Measurements from ENCODE around the gene LIN37.

LIN37 gene

GRCh38 chr19:35736913-35737886 is 11.2 kb upstream of the LIN37 start:
- no peak for DNase-seq

DNA sequence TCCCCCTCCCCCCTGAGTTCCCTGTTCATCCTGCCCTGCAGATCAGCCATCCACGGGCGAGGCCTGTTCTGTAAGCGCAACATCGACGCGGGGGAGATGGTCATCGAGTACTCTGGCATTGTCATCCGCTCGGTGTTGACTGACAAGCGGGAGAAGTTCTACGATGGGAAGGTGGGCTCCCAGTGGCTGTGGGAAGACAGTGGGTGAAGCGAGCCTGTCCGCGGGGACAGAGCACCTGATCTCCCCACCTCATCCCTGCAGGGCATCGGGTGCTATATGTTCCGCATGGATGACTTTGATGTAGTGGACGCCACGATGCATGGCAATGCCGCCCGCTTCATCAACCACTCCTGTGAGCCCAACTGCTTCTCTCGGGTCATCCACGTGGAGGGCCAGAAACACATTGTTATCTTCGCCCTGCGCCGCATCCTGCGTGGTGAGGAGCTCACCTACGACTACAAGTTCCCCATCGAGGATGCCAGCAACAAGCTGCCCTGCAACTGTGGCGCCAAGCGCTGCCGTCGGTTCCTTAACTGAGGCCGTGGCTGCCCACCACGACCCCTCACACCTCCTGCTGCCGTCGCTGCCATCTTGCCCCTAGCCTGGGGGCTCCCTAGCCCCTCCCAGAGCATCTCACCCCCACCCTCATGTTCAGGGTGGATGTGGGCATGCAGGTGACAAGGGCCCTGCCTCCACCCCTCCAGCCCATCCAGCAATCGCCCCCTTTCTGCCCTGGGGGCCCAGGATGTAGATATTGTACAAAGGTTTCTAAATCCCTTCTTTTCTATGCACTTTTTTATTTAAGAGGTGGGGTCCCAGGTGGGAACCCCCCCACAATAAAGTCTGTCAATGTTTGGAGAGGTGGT is 10.1 kb upstream of the LIN37 start:
- no peak for DNase-seq

DNA sequence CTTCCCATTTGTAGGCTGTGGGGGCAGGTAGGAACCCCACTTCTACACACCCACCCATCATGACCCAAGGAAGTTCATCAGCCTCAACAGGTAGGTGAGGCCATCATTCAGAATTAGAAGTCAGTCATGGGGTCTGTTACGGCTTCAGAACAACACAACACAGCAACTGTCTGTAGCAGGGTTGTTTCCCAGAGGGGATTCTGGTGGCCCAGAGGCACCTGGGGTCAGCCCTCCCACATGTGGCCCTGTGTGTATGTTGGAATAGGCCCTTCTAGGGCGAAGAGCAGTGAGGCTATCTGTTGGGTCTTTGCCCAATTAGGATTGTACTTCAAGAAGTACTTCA is 9.5 kb upstream of the LIN37 start:
- DNase-seq: no peak

DNA sequence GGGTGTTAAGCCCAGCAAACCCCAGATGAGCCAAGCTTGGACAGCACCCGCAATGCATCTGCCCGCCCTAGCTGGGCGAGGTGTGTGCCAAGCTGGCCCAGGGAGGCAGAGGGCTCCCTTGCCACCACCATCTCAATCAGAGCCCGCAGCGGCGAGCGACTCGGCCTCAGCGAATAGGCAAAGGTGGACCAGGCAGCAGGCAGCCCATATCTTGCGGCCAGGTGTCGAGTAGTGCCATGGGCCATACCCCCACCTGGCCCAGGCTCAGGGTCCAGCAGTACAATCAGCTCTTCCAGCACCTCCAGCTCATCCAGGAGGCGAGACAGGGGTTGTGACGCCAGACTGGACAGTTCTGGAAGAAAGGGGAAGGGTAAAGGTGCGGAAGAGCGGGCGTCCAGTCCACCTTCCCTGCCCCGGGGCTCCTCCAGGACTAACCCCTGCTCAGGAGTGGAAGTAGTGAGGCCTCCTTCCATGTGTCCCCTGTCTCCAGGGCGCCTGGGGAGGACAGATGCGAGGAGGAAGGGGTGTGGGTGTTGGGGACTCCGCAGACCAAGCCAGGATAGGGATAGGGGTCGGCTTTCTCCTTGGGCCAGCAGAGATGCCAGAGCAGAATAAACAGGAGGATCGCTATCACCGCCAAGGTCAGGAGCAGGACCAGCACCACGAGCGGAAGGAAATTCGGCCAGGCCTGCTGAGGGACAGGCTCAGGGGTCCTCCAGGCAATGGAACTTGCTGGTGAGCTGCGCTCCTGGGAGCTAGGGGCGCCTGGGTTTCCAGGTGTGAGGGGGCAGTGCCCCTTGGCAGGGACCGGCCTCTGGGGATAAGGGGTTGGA is 8.9 kb upstream of the LIN37 start:
- DNase-seq: no peak

GRCh38 chr19:35740108-35740422 is 8.3 kb upstream of the LIN37 start:
- DNase-seq: no peak

GRCh38 chr19:35740423-35741202 is 7.8 kb upstream of the LIN37 start:
- peak; percentile 91 for DNase-seq

DNA sequence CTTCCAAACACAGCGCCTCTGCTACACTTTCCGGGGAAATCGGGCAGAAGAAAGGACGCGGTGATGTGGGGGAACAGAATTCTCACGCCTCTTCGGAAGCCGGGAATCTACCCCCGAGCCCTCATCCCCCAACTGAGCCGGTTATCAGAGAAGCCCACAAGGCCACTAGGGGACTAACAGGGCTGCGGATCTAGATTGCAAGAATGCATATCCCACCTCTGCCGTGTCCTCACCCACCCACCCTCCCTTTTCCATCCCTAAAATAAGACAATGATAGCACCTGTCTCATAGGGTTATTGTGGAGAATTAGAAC is 7.2 kb upstream of the LIN37 start:
- DNase-seq: no peak

DNA sequence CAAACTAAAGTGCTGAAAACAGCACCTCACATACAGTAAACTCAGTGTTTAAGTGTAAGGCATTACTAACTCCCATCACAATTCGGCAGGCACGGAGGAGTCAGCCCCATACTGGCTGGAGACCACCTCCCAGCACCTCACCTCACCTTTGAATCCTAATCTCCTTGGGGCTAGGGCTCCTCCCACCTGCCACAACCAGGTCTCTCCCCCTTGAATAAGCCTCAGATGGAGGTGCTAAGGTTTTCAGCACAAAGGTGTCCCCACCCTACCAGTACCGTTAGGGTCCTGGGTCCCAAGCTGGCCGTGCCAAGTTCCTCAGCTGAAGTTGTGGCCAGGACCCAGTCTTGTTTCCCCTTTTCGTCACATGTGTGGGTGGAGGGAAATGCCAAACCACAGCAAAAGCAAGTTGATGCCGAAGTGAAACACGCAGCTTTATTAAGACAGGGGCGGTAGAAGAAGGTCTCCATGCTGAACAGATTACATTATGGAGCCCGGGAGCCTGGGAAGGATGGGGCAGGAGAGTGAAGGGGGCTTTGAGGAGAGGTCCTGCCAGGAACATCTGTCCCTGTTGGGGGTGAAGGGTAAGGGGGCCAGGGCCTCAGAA is 6.2 kb upstream of the LIN37 start, which contains the start of gene IGFLR1:
Gene IGFLR1 (minus strand): TSS at position 332 of the 604 bp plus-strand sequence. CDS start 1,272 bp downstream, outside the sequence.
- peak; percentile 75 for DNase-seq

DNA sequence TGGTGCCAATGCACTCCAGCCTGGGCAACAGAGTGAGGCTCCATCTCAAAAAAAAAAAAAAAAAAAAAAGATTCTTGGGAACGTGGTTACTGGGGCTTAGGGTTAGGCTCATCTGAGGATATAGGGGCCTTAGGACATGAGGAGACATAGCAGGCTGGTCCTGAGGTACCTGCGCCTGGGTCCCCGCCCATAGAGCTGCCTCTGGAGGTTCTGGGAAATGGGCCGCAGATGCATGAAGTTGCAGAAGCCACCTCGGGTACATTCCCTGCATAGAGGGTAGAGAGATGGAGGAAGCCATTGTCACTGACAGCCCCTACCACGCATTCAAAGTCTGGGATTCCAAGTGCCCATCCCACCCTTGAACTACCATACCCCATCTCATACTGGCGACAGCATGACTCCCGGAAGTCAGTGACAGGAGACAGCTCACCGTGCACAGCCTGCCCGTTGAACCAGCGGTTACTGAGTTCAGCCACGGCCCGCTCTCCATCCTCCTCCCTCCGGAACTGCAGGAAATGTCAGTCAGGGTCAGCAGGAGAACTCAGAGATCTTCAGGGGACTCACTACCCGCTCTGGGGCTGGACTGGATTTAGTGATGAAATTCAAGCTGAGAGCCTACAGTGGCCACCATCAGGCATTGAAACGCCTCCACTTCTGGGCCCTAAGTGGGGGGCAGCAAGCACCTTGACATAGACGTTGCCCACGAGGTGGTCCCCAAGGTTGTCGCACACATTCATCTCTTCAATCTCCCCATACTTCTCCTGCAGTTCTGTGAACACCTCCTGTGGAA is 4.5 kb upstream of the LIN37 start:
- DNase-seq: no peak

- DNase-seq: peak; percentile 94
Observed at GRCh38 chr19:35744430-35745327, 3.7 kb upstream of the LIN37 start.

GRCh38 chr19:35745328-35746086 is 2.9 kb upstream of the LIN37 start, which contains the start of the genes PSENEN and U2AF1L4:
TSS of gene PSENEN (plus strand) at chr19:35745651. CDS start at chr19:35745931, 280 bp downstream.
TSS of gene U2AF1L4 (minus strand) at chr19:35745418. CDS start at chr19:35745391, 27 bp downstream.
- peak; percentile 99 for DNase-seq

- DNase-seq: no peak
Observed at GRCh38 chr19:35746087-35746462, 2.3 kb upstream of the LIN37 start.

DNA sequence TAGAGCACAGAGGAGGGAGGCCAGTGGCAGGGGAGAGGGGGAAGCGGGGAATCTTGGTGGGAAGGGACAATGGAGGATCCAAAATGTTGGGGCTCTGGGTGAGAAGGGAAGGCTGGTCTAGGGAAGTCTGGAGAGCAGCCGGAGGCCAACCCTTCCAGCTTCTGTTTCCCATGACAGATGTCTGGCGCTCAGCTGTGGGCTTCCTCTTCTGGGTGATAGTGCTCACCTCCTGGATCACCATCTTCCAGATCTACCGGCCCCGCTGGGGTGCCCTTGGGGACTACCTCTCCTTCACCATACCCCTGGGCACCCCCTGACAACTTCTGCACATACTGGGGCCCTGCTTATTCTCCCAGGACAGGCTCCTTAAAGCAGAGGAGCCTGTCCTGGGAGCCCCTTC is 1.8 kb upstream of the LIN37 start:
- no peak for DNase-seq

DNA sequence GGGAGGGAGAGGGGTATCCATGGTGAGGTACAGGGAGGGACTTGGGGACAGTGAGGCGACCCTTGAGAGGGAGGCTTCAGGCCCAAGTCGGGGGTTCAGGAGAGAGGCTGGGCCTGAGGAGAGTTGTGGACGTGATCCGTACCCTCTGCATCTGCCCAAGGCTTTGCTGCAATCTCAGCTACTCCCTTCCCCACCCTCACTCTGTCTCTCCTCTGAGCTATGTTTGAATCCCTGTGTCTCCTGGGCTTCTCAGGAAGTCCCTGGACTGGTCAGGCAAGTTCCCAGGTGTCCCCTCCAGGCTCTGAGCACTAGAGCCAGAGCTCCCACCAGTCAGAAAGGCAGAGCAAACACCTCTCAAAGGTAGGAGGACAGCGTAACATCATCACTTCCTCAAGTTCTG is 1.8 kb downstream of the LIN37 start:
- no peak for DNase-seq

GRCh38 chr19:35751839-35752745 is 3.7 kb downstream of the LIN37 start:
- no peak for DNase-seq

- DNase-seq: no peak
Observed at GRCh38 chr19:35752746-35753350, 4.5 kb downstream of the LIN37 start.
